ENCODE data around the gene SIX3.

Gene SIX3

GRCh38 chr2:44931198-44931780, 10.2 kb upstream of the SIX3 start:
- WGBS, result 2% methylated on average over 6 of the region's 10 CpGs
- Histone ChIP-seq H3K79me1 (replicated peaks; ENCODE audit: low read length, poor library complexity, severe bottlenecking) (no peaks in the 10 kb centered on the region), H3K27me3 (ENCODE audit: control insufficient read depth in 1 of 2, insufficient read depth in 1 of 2, low read length in 2 of 2) (peaks cover 90 to 93% of the 10 kb centered on the region in 2 experiments), H3K4me3 (ENCODE audit: insufficient read depth in 1 of 2, low read depth in 1 of 2, low read length in 2 of 2) (no peak overlapping the region), H2AFZ (ENCODE audit: low read depth, low read length) (no peak overlapping the region), H3K9me3 (ENCODE audit: control insufficient read depth, low read length) (no peaks in the 10 kb centered on the region), H2BK12ac (ENCODE audit: low read length in 2 of 2) (no peak overlapping the region), H2AK5ac (ENCODE audit: low read length, severe bottlenecking) (no peak overlapping the region), H2BK5ac (ENCODE audit: low read depth, low read length, poor library complexity, severe bottlenecking) (no peak overlapping the region), H4K8ac (ENCODE audit: low read length) (no peak overlapping the region), H3K23ac (ENCODE audit: low read length in 2 of 2) (no peak overlapping the region), H3K36me3 (ENCODE audit: control insufficient read depth in 1 of 2, insufficient read depth in 2 of 2, low read depth in 1 of 2, low read length in 2 of 2) (no peaks in the 10 kb centered on the region), H4K91ac (ENCODE audit: low read length) (no peak overlapping the region), H3K4ac (ENCODE audit: low read depth in 1 of 2, low read length in 2 of 2) (no peak overlapping the region), H3K9ac (ENCODE audit: low read length) (no peak overlapping the region), H2BK15ac (ENCODE audit: low read depth, poor library complexity, severe bottlenecking) (no peak overlapping the region), H3K14ac (ENCODE audit: low read length in 2 of 2) (no peak overlapping the region), H3K4me2 (ENCODE audit: low read length, poor library complexity, severe bottlenecking) (no peak overlapping the region), H3K4me1 (ENCODE audit: control insufficient read depth, insufficient read depth, low read depth, low read length) (peaks cover 32% of the 10 kb centered on the region), H3K27ac (ENCODE audit: low read length, poor library complexity, severe bottlenecking) (no peak overlapping the region), H3K18ac (ENCODE audit: low read depth in 1 of 2, low read length in 2 of 2) (no peak overlapping the region), H2BK120ac (ENCODE audit: low read depth, low read length) (no peak overlapping the region)
- DNase-seq, result no peak

- no peak overlapping the region for H3K4me3 ChIP-seq (ENCODE audit: insufficient read depth in 1 of 2, low read depth in 1 of 2, low read length in 2 of 2)
- H2BK5ac ChIP-seq (ENCODE audit: low read depth, low read length, poor library complexity, severe bottlenecking), result no peak overlapping the region
- no peak overlapping the region for H3K14ac ChIP-seq (ENCODE audit: low read length in 2 of 2)
- no peak overlapping the region for H2AK5ac ChIP-seq (ENCODE audit: low read length, severe bottlenecking)
- no peak overlapping the region for H3K9ac ChIP-seq (ENCODE audit: low read length)
- H3K9me3 ChIP-seq (ENCODE audit: control insufficient read depth, low read length), result no peaks in the 10 kb centered on the region
- WGBS, result 5% methylated on average over 12 of the region's 12 CpGs
- no peaks in the 10 kb centered on the region for H3K79me1 ChIP-seq (replicated peaks; ENCODE audit: low read length, poor library complexity, severe bottlenecking)
- peaks cover 93% of the 10 kb centered on the region in 2 experiments for H3K27me3 ChIP-seq (ENCODE audit: control insufficient read depth in 1 of 2, insufficient read depth in 1 of 2, low read length in 2 of 2)
- H3K4me2 ChIP-seq (ENCODE audit: low read length, poor library complexity, severe bottlenecking), result no peak overlapping the region
- no peak overlapping the region for H3K4ac ChIP-seq (ENCODE audit: low read depth in 1 of 2, low read length in 2 of 2)
- H4K91ac ChIP-seq (ENCODE audit: low read length), result no peak overlapping the region
- no peak overlapping the region for H3K23ac ChIP-seq (ENCODE audit: low read length in 2 of 2)
- H2BK12ac ChIP-seq (ENCODE audit: low read length in 2 of 2), result no peak overlapping the region
- H2BK120ac ChIP-seq (ENCODE audit: low read depth, low read length), result no peak overlapping the region
- no peak overlapping the region for H2AFZ ChIP-seq (ENCODE audit: low read depth, low read length)
- no peak for DNase-seq
- H2BK15ac ChIP-seq (ENCODE audit: low read depth, poor library complexity, severe bottlenecking), result no peak overlapping the region
- no peak overlapping the region for H3K18ac ChIP-seq (ENCODE audit: low read depth in 1 of 2, low read length in 2 of 2)
- H3K4me1 ChIP-seq (ENCODE audit: control insufficient read depth, insufficient read depth, low read depth, low read length), result peaks cover 32% of the 10 kb centered on the region
- no peak overlapping the region for H3K27ac ChIP-seq (ENCODE audit: low read length, poor library complexity, severe bottlenecking)
- no peak overlapping the region for H4K8ac ChIP-seq (ENCODE audit: low read length)
- no peaks in the 10 kb centered on the region for H3K36me3 ChIP-seq (ENCODE audit: control insufficient read depth in 1 of 2, insufficient read depth in 2 of 2, low read depth in 1 of 2, low read length in 2 of 2)
Observed at GRCh38 chr2:44932079-44932478, 9.4 kb upstream of the SIX3 start.

- Histone ChIP-seq H3K9ac (ENCODE audit: low read length) (no peak overlapping the region), H2AFZ (ENCODE audit: low read depth, low read length) (no peak overlapping the region), H4K8ac (ENCODE audit: low read length) (no peak overlapping the region), H3K9me3 (ENCODE audit: control insufficient read depth, low read length) (no peaks in the 10 kb centered on the region), H2BK5ac (ENCODE audit: low read depth, low read length, poor library complexity, severe bottlenecking) (no peak overlapping the region), H3K4me3 (ENCODE audit: insufficient read depth in 1 of 2, low read depth in 1 of 2, low read length in 2 of 2) (no peak overlapping the region), H2BK15ac (ENCODE audit: low read depth, poor library complexity, severe bottlenecking) (no peak overlapping the region), H2BK120ac (ENCODE audit: low read depth, low read length) (no peak overlapping the region), H3K27me3 (ENCODE audit: control insufficient read depth in 1 of 2, insufficient read depth in 1 of 2, low read length in 2 of 2) (peaks cover 93 to 97% of the 10 kb centered on the region in 2 experiments), H2BK12ac (ENCODE audit: low read length in 2 of 2) (no peak overlapping the region), H4K91ac (ENCODE audit: low read length) (no peak overlapping the region), H3K4me2 (ENCODE audit: low read length, poor library complexity, severe bottlenecking) (no peak overlapping the region), H3K18ac (ENCODE audit: low read depth in 1 of 2, low read length in 2 of 2) (no peak overlapping the region), H2AK5ac (ENCODE audit: low read length, severe bottlenecking) (no peak overlapping the region), H3K14ac (ENCODE audit: low read length in 2 of 2) (no peak overlapping the region), H3K27ac (ENCODE audit: low read length, poor library complexity, severe bottlenecking) (no peak overlapping the region), H3K23ac (ENCODE audit: low read length in 2 of 2) (no peak overlapping the region), H3K36me3 (ENCODE audit: control insufficient read depth in 1 of 2, insufficient read depth in 2 of 2, low read depth in 1 of 2, low read length in 2 of 2) (no peaks in the 10 kb centered on the region), H3K79me1 (replicated peaks; ENCODE audit: low read length, poor library complexity, severe bottlenecking) (no peaks in the 10 kb centered on the region), H3K4me1 (ENCODE audit: control insufficient read depth, insufficient read depth, low read depth, low read length) (peaks cover 36% of the 10 kb centered on the region), H3K4ac (ENCODE audit: low read depth in 1 of 2, low read length in 2 of 2) (no peak overlapping the region)
- WGBS, result 2% methylated on average over 43 of the region's 45 CpGs
- DNase-seq, result no peak
Observed at GRCh38 chr2:44932564-44933392, 8.7 kb upstream of the SIX3 start.

- no peak overlapping the region for H2AK5ac ChIP-seq (ENCODE audit: low read length, severe bottlenecking)
- no peak overlapping the region for H2BK5ac ChIP-seq (ENCODE audit: low read depth, low read length, poor library complexity, severe bottlenecking)
- H2BK15ac ChIP-seq (ENCODE audit: low read depth, poor library complexity, severe bottlenecking), result no peak overlapping the region
- DNase-seq, result no peak
- no peak overlapping the region for H4K91ac ChIP-seq (ENCODE audit: low read length)
- no peaks in the 10 kb centered on the region for H3K9me3 ChIP-seq (ENCODE audit: control insufficient read depth, low read length)
- peaks cover 35% of the 10 kb centered on the region for H3K4me1 ChIP-seq (ENCODE audit: control insufficient read depth, insufficient read depth, low read depth, low read length)
- no peak overlapping the region for H3K23ac ChIP-seq (ENCODE audit: low read length in 2 of 2)
- H3K18ac ChIP-seq (ENCODE audit: low read depth in 1 of 2, low read length in 2 of 2), result no peak overlapping the region
- whole genome bisulfite sequencing, result 5% methylated on average over 19 of the region's 19 CpGs
- no peak overlapping the region for H3K9ac ChIP-seq (ENCODE audit: low read length)
- H3K36me3 ChIP-seq (ENCODE audit: control insufficient read depth in 1 of 2, insufficient read depth in 2 of 2, low read depth in 1 of 2, low read length in 2 of 2), result no peaks in the 10 kb centered on the region
- peaks cover 93 to 97% of the 10 kb centered on the region in 2 experiments for H3K27me3 ChIP-seq (ENCODE audit: control insufficient read depth in 1 of 2, insufficient read depth in 1 of 2, low read length in 2 of 2)
- no peak overlapping the region for H3K4me2 ChIP-seq (ENCODE audit: low read length, poor library complexity, severe bottlenecking)
- no peak overlapping the region for H2BK120ac ChIP-seq (ENCODE audit: low read depth, low read length)
- H3K4ac ChIP-seq (ENCODE audit: low read depth in 1 of 2, low read length in 2 of 2), result no peak overlapping the region
- no peak overlapping the region for H3K4me3 ChIP-seq (ENCODE audit: insufficient read depth in 1 of 2, low read depth in 1 of 2, low read length in 2 of 2)
- H2AFZ ChIP-seq (ENCODE audit: low read depth, low read length), result no peak overlapping the region
- H3K14ac ChIP-seq (ENCODE audit: low read length in 2 of 2), result no peak overlapping the region
- no peak overlapping the region for H4K8ac ChIP-seq (ENCODE audit: low read length)
- no peak overlapping the region for H3K27ac ChIP-seq (ENCODE audit: low read length, poor library complexity, severe bottlenecking)
- no peak overlapping the region for H2BK12ac ChIP-seq (ENCODE audit: low read length in 2 of 2)
- H3K79me1 ChIP-seq (replicated peaks; ENCODE audit: low read length, poor library complexity, severe bottlenecking), result no peaks in the 10 kb centered on the region
Observed at GRCh38 chr2:44933434-44933951, 8.0 kb upstream of the SIX3 start.
